Lower leg skin (tissue), 3 donors: ENCODE results near the gene KCNMA1.

Experiments
- POLR2A ChIP-seq, 2 donors: fragments of 450-650 bp; IDR thresholded peaks; one replicate each; pipeline ENCODE4 v1.6.1; 2016 to 2017; ENCODE audit warnings: antibody characterized with exemption in 2 of 2, mild to moderate bottlenecking in 1 of 2, moderate library complexity in 1 of 2
- TF ChIP-seq, protein P1 (sequence below), 3 donors: fragments of 450-650 bp; IDR thresholded peaks; one replicate each; pipeline ENCODE4 v1.5.1; 2016; ENCODE audit warnings: antibody characterized with exemption in 3 of 3, mild to moderate bottlenecking in 3 of 3, moderate library complexity in 2 of 3

DNA sequence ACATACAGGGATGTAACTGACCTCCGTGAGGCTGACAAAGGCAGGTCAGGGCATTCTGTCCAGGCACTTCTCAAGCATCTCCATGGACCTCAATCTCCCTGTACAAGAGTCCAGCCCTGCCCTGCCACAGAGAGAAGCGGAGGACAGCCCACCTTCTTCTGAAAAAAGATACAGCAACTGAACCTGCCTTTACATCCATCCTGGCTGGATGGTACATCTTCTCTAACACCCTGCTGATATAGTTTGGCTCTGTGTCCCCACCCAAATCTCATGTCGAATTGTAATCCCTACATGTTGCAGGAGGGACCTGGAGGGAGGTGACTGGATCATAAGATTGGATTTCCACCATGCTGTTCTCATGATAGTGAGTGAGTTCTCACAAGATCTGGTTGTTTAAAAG is 40.5 kb upstream of the KCNMA1 start:
- TF ChIP-seq, protein P1, sequence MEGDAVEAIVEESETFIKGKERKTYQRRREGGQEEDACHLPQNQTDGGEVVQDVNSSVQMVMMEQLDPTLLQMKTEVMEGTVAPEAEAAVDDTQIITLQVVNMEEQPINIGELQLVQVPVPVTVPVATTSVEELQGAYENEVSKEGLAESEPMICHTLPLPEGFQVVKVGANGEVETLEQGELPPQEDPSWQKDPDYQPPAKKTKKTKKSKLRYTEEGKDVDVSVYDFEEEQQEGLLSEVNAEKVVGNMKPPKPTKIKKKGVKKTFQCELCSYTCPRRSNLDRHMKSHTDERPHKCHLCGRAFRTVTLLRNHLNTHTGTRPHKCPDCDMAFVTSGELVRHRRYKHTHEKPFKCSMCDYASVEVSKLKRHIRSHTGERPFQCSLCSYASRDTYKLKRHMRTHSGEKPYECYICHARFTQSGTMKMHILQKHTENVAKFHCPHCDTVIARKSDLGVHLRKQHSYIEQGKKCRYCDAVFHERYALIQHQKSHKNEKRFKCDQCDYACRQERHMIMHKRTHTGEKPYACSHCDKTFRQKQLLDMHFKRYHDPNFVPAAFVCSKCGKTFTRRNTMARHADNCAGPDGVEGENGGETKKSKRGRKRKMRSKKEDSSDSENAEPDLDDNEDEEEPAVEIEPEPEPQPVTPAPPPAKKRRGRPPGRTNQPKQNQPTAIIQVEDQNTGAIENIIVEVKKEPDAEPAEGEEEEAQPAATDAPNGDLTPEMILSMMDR (IDR thresholded peaks at IDR 0.05), result no peak
- TF ChIP-seq POLR2A (IDR thresholded peaks at IDR 0.05), result no peak
